NCI-H1092 treated with DMSO at 0.1 percent for 48 hours (cell line): ENCODE data around the gene TRABD.
"Not testable (repeated sequence)": the region's sequence is repeated elsewhere in the genome, so short reads cannot be mapped to it uniquely, and the experiment has no call there.

Source experiments
- DNase-seq: peaks from one replicate; lab custom pipeline; 2025; lab: John Stamatoyannopoulos, UW

TRABD gene

GRCh38 chr22:50201191-50202129 lies 15.7 kb downstream of the TRABD start:
- DNase-seq = no peak

- no peak for DNase-seq
Observed at GRCh38 chr22:50202130-50202666, 16.5 kb downstream of the TRABD start.

- no peak for DNase-seq
Observed at GRCh38 chr22:50203288-50203687, 17.6 kb downstream of the TRABD start.

- DNase-seq = no peak
Observed at GRCh38 chr22:50204571-50204970, 18.9 kb downstream of the TRABD start.

DNA sequence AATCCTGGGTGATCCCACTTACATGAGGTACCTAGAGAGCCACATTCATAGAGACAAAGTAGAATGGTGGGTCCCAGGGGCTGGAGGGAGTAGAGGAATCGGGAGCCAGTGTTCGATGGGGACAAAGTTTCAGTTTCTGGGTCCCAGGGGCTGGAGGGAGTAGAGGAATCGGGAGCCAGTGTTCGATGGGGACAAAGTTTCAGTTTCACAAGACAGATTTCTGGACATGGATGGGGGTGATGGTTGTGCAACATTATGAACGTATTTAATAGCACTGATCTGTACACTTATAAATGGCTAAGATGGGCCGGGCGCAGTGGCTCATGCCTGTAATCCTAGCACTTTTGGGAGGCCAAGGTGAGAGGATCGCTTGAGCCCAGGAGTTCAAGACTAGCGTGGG lies 19.3 kb downstream of the TRABD start:
- DNase-seq = not testable (repeated sequence)

DNA sequence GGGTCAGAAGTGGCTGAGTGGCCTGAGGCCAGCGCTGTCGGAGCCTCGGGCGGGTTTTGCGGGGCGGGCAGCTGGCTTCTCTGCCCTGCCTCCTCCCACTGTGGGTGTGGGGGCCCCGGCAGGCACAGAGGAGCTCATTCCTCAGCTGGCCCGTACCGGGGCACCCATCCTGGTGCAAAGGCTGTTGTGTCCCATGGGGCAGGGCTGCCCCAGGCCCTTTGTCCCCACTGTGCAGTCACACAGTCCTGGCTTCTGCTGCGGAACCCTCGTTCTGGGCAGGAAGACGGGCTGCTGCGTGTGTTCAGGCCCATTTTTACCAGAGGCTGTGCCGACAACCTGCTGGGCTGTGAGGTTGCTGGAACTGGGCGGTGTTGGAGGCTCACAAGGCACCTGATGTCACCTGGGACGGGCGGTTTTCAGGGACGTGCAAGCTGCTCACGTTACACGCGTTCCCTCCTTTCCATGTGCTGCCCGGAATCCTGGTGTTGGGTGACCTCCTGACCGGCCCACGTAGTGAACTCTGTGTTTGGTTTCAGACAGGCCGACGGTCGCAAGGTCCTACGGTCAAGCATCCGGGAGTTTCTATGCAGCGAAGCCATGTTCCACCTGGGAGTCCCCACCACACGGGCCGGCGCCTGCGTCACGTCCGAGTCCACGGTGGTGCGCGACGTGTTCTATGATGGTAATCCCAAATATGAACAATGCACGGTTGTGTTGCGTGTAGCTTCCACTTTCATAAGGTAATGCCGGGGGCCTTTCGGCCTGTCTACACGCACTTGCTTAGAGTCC lies 20.3 kb downstream of the TRABD start:
- no peak for DNase-seq

GRCh38 chr22:50206599-50206998 lies 20.9 kb downstream of the TRABD start:
- DNase-seq = no peak

GRCh38 chr22:50207383-50208140 lies 21.8 kb downstream of the TRABD start:
- DNase-seq = no peak

DNA sequence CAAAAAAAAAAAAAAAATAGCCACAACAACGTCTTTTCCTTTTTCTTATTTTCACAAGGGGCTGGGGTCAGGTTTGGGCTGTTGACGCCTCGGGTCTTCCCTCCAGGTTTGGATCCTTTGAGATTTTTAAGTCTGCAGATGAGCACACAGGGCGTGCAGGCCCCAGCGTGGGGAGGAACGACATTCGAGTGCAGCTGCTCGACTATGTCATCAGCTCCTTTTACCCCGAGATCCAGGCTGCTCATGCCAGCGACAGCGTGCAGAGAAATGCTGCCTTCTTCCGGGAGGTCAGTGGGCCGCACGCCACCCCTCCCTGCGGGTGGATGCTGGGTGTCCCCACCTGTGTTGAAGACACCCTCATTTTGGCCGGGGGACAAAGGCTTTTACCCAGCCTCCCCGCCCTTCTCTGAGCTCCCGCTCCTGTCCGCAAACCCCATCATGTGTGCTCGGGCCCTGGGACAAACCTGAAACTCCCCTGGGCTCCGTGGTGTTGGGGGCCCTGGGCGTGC lies 22.8 kb downstream of the TRABD start:
- no peak for DNase-seq

GRCh38 chr22:50208939-50209892 lies 23.5 kb downstream of the TRABD start:
- no peak for DNase-seq

DNA sequence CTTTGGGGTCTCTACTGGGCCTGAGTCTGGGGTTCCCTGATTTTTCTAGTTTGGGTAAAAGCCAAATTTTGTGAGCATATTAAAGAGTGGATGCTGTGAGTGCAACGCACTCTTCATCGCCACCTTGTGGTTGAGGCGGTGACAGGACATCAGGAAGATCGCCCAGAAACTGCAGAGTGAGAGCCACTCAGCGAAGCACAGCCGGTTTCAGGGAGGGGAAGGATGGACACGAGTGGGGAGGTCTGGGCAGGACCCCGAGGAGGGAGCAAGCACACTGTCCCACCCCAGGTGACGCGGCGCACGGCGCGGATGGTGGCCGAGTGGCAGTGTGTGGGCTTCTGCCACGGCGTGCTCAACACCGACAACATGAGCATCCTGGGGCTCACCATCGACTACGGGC lies 24.2 kb downstream of the TRABD start:
- DNase-seq = no peak

DNA sequence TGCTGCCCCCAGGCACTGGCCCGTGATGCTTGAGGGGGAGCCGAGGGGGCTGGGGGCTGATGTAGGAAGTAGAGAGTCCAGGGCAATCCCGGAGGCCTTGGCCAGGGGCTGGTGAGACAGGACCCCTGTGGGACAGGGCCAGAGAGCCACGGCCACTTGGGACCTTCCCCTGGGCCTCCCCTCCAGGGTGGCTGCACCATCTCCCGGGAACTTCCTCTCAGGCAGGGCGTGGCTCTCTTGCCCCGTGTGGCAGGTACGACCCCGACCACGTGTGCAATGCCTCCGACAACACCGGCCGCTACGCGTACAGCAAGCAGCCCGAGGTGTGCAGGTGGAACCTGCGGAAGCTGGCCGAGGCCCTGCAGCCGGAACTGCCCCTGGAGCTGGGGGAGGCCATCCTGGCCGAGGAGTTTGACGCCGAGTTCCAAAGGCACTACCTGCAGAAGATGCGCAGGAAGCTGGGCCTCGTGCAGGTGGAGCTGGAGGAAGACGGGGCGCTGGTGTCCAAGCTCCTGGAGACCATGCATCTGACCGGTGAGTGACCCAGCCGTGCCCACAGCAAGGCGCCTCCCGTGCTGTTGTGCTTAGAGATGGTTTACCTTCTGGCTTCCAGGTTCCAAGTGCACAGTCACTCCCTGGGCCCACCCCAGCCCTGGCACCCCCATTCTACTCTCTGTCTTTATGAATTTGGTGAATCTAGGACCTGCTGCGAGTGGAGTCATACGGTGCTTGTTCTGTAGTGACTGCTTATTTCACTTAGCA lies 24.8 kb downstream of the TRABD start:
- DNase-seq = no peak

- DNase-seq = no peak
Observed at GRCh38 chr22:50211147-50211546, 25.4 kb downstream of the TRABD start.

DNA sequence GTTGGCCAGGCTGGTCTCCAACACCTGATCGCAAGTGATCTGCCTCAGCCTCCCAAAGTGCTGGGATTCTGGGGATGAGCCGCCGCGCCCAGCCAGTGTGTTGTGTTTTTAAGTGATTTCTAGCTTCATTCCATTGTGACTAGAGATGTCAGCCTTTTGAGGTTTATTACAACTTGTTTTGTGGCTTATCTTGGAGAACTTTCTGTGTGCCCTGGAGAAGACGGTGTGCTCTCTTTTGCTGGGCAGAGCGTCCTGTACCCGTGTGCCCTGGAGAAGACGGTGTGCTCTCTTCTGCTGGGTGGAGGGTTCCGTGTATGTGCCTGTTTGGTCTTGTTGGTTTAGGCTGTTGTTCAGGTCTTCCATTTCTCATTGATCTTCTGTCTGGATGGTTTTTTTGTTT lies 27.6 kb downstream of the TRABD start:
- no peak for DNase-seq

DNA sequence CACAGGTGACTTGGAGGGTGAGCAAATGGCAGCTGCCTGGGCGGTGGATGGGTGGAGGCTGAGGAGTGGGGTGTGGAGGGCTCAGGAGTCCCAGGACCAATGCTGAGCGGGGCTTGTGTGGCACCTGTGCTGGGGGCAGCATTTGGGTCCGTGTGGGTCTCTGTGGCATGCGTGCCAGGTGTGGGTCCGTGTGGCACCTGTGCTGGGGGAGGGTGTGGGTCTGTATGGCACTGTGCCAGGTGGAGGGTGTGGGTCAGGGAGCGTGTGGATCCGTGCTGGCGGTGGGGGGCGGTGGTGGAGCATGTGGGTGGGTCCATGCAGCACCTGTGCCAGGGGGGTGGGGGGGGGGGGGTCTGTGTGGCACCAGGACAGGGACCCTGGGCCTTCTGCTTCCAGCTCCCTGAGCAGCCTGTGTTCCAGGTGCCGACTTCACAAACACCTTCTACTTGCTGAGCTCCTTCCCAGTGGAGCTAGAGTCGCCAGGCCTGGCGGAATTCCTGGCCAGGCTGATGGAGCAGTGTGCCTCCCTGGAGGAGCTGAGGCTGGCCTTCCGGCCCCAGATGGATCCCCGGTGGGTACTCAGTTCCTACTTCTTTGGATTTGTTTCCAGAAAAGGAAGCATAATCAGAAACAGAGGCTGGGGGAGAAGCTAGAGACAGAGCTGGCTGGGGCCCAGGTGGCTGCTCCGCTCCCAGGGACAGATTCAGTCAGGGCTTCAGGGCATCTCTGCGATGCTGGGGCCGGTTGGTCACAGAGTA lies 29.8 kb downstream of the TRABD start:
- DNase-seq = no peak

DNA sequence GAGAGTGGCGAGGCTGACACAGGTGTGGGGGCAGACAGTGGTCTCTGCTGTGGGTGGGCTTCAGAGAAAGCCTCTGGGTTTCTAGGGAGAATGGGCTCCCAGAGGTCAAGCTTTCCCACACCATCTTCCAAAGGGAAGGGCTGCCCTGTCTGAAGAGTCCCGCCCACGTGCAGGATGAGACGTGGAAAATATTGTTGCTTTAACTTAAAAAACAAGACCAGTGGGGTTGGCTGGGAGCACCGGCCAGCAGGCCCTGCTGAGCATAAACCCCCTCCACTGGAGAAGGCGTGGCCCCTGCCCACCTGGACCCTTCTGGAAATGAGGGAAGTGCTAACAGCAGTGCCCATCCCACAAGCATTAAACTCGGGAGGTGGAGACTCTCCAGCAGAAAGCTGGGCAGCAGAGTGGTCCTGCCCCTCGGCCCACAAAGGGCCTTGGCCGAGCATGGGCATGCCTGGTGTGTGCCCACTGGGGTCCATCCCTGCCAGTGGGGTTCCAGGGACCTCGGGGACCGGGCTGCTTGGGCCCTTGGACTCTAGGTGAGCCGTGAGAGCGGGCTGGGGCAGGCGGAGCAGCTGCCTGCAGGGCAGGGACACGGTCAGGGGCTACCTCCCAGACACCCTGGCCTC lies 30.5 kb downstream of the TRABD start:
- DNase-seq = no peak

DNA sequence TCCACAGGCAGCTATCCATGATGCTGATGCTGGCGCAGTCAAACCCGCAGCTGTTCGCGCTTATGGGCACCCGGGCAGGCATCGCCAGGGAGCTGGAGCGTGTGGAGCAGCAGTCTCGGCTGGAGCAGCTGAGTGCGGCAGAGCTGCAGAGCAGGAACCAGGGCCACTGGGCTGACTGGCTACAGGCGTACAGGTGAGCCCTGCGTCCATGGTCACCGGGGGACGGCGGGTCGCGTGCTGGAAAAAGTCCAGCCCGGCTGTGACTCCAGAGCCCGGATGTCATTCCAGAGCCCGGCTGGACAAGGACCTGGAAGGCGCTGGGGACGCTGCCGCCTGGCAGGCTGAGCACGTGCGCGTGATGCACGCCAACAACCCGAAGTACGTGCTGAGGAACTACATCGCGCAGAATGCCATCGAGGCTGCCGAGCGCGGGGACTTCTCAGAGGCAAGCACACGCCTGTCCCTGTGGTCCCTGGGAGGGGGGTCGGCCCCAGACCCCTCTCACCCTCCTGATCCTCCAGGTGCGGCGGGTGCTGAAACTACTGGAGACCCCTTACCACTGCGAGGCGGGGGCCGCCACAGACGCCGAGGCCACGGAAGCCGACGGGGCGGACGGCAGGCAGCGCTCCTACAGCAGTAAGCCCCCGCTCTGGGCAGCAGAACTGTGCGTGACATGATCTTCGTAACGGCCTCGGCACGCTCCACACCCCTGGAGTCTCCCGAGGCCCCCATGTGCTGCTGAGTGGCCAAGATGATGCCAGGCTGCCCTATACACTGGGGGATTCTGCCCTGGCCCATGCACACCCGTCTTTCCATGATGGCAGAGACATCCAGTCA lies 31.2 kb downstream of the TRABD start:
- no peak for DNase-seq
